Endometrium (tissue), 2 donors: ENCODE measurements around the gene ZNF652.
"Not testable (repeated sequence)": the region's sequence is repeated elsewhere in the genome, so short reads cannot be mapped to it uniquely, and the experiment has no call there.

Experiments used
- FAIRE-seq: peaks from 2 replicates; lab custom pipeline; 2012; peaks lifted over from hg19 to GRCh38; lab: Jason Lieb, UNC
- donor health status: control.
- donor health status: control.

Gene ZNF652

GRCh38 chr17:49386373-49386772, 24.3 kb upstream of the ZNF652 start:
- no peak for FAIRE-seq

- no peak for FAIRE-seq
Measured at GRCh38 chr17:49384951-49385350, 22.9 kb upstream of the ZNF652 start.

GRCh38 chr17:49383060-49383459, 21.0 kb upstream of the ZNF652 start:
- no peak for FAIRE-seq

- no peak for FAIRE-seq
Measured at GRCh38 chr17:49382556-49382955, 20.5 kb upstream of the ZNF652 start.

GRCh38 chr17:49381793-49382192, 19.7 kb upstream of the ZNF652 start:
- FAIRE-seq = no peak

- FAIRE-seq = no peak
Measured at GRCh38 chr17:49381033-49381432, 19.0 kb upstream of the ZNF652 start.

- FAIRE-seq = no peak
Measured at GRCh38 chr17:49379926-49380325, 17.9 kb upstream of the ZNF652 start.

GRCh38 chr17:49378311-49378710, 16.3 kb upstream of the ZNF652 start:
- no peak for FAIRE-seq

GRCh38 chr17:49375544-49375943, 13.5 kb upstream of the ZNF652 start:
- FAIRE-seq = no peak

GRCh38 chr17:49373115-49373514, 11.1 kb upstream of the ZNF652 start:
- no peak for FAIRE-seq

- no peak for FAIRE-seq
Measured at GRCh38 chr17:49372425-49372824, 10.4 kb upstream of the ZNF652 start.

- FAIRE-seq = no peak
Measured at GRCh38 chr17:49370971-49371834, 9.2 kb upstream of the ZNF652 start.

- no peak for FAIRE-seq
Measured at GRCh38 chr17:49369760-49370159, 7.7 kb upstream of the ZNF652 start.

GRCh38 chr17:49369089-49369488, 7.0 kb upstream of the ZNF652 start:
- FAIRE-seq = no peak

- FAIRE-seq = no peak
Measured at GRCh38 chr17:49365667-49366066, 3.6 kb upstream of the ZNF652 start.

GRCh38 chr17:49365126-49365525, 3.1 kb upstream of the ZNF652 start:
- FAIRE-seq = not testable (repeated sequence)

GRCh38 chr17:49364119-49364518, 2.1 kb upstream of the ZNF652 start:
- no peak for FAIRE-seq

GRCh38 chr17:49363251-49363650, 1.2 kb upstream of the ZNF652 start:
- FAIRE-seq = no peak

GRCh38 chr17:49362723-49363117, 670 bp upstream of the ZNF652 start:
- FAIRE-seq = no peak

- FAIRE-seq = no peak
Measured at GRCh38 chr17:49361129-49361901, 735 bp downstream of the ZNF652 start.

GRCh38 chr17:49360796-49361128, 1.3 kb downstream of the ZNF652 start:
- no peak for FAIRE-seq

GRCh38 chr17:49359990-49360795, 1.9 kb downstream of the ZNF652 start:
- FAIRE-seq = no peak
